ENCODE results near the gene RESP18.

RESP18 gene

GRCh38 chr2:219284501-219285372 is 47.8 kb downstream of the RESP18 start:
- peak in 1 of 42 donors; percentile 36 for DNase-seq
- intact Hi-C loops (cut with DNase I), result no loop called here

DNA sequence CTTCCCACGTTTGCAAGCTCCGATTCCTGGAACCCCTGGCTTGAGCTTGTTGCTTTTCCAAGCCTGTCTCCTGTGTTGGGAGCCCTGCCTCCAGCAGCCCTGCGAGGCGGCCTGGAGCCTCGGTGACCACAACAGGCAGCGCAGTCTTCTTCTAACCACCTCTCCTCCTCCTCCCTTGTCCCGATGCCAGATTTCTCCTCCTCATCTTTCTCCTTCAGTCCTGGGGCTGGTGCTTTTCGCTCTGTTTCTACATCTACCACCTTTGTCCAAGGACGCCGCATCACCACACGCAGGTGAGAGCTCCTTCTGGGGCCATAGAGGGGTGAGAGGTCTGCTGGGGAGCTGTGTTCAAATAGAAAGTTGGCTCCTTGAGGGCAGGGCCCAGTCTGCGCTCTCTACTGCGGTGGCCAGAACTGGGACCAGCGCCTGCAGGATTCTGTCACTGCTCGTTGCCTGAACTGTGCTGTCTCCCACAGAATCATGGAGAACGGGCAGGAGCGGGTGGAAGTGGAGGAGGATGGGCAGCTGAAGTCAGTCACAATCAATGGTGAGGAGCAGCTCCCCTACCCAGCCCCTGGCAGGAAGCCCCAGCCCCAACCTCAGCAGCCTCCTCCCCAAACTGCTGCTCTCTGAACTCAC is 49.5 kb downstream of the RESP18 start:
- intact Hi-C loops (cut with DNase I), result no loop called here
- DNase-seq, result peak in 4 of 42 donors; percentile 8 to 40 (median 35)

- DNase-seq, result peak in 30 of 42 donors; percentile 39 to 82 (median 67)
- intact Hi-C loops (cut with DNase I), result no loop called here
Observed at GRCh38 chr2:219282375-219282774, 50.2 kb downstream of the RESP18 start.

GRCh38 chr2:219281588-219281987 is 51.0 kb downstream of the RESP18 start:
- no peak for DNase-seq
- intact Hi-C loops (cut with DNase I), result no loop called here

- DNase-seq, result peak in 3 of 42 donors; percentile 40 to 57 (median 51)
- intact Hi-C loops (cut with DNase I), result no loop called here
Observed at GRCh38 chr2:219280651-219281050, 51.9 kb downstream of the RESP18 start.

GRCh38 chr2:219279916-219280516 is 52.5 kb downstream of the RESP18 start:
- DNase-seq, result peak in 1 of 42 donors; percentile 56
- intact Hi-C loops (cut with DNase I), result loop anchor here (2.0 kb wide), 2 partner anchors 15 to 73 kb away; partner anchors contain the start of gene ZFAND2B

DNA sequence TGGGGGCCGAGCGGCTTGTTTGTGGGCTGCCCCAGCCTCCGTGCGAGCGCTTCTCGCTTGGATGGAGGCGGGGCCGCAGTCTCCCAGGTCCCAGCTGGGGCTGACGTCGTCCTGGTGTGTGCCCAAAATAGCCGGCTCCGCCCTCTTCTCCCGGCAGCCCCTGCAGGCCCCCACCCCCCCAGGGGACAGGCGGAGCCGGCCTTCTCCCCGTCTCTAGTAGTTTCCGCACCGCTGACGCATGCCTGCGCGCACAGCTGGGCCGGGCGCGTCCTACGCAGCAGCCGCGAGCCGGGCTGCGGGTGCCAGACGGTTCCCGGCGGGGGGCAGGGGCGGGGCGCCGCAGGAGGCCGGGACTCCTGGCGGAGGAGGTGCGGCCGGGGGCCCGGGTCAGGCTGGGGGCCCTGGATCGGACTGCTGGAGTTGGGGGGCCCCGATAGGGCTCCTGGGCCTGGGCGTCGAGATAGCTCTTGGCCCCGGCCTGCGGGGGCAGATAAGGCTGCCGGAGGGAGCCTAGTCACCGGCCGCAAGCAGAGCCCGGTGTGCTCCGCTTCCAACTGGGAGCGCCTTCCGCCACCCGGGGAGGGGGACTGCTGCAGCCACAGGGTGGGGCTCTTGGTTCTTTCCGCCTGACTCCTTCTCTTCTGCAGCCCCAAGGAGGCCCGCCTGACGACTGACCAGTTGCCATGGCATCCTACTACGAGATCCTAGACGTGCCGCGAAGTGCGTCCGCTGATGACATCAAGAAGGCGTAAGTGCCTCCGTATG is 53.2 kb downstream of the RESP18 start, which contains the start of gene DNAJB2:
TSS of gene DNAJB2 (plus strand) at position 216 of the 765 bp plus-strand sequence. CDS start at position 684, 468 bp downstream.
- intact Hi-C loops (cut with DNase I), result loop anchor here (2.0 kb wide), 2 partner anchors 15 to 73 kb away; partner anchors contain the start of gene ZFAND2B
- DNase-seq, result peak; percentile 98 to 100 (median 99)

DNA sequence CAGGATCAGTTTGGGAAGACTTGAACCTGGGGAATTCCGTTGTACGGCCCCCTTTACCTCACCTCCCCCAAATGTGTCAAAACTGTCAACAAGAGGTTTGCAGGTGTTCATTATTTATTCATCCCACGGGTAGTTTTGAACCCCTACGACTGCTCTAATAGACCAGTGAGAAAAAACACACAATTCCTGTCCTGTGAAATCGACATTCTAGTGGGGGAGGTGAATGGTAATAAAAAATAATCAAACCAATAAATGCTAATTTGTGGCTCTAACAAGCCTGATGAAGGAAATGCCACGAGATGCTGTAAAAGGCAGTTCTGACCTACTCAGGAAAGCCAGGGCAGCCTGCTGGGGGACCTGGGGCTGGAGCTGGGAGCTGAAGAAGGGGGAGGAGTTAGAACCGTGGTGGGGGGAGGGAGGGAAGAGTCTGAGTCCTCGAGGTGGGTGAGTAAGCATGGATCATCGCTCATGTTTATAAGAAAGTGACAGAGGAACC is 53.8 kb downstream of the RESP18 start:
- intact Hi-C loops (cut with DNase I), result loop anchor here (2.0 kb wide), 2 partner anchors 16 to 72 kb away; partner anchors contain the start of gene ZFAND2B
- no peak for DNase-seq

DNA sequence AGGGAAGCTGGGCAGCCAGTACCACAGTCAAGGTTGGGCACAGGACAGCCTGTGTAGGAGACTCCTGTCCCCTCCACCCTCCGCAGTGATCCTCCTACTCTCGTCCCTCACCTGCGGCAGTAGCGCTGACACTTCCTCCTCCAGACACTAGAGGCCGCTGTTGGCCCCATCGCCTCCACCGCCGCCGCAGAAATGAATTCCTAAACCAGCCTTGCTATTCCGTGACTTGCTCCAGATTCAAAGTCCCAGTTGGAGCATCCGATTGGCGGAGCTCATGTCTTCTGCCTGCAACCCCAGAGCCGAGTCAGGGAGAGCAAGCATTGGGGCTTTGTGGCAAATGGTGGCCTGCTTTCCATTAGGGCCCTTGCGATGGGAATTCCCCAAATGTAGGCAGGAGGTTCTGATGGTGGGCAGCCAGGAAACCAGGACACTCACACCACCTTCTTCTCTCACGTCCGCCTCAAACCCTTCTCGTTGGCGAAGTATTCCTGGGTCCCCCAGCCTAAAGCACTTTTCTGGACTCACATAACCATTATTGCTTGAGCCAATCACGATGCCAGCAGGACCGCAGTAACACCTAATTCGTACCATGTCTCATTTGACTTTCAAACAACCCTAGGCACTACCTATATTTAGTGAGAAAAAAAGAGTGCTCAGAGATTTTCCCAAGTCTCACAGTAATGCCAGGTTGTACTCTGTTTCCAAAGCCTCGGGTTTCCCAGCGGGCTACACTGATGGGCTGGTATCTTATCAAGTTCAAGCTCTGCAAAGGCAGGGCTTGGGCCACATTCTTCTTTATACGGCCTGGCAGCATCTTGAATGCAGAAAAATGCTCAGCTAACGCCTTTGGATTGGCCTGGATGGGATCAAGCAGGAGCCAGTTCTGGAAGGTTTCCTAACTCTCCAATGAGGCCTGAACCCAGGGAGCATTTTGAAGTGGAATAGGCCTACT is 54.6 kb downstream of the RESP18 start:
- intact Hi-C loops (cut with DNase I), result loop anchor here (2.0 kb wide), 2 partner anchors 17 to 71 kb away; partner anchors contain the start of gene ZFAND2B
- DNase-seq, result peak; percentile 80 to 95 (median 89)

Data from head of caudate nucleus (tissue), 42 donors.